GM19372 (cell line): ENCODE measurements around the gene LRRC8B.

Source experiments
- ATAC-seq: cut with Tn5 transposase; IDR thresholded peaks from one replicate; pipeline ENCODE4 v1.9.1; 2021; ENCODE audit warnings: mild to moderate bottlenecking, low read depth, moderate library complexity; ENCODE audit not compliant: unreplicated experiment

LRRC8B gene

GRCh38 chr1:89605692-89606091 lies 81.1 kb downstream of the LRRC8B start:
- no peak for ATAC-seq

GRCh38 chr1:89606227-89606980 lies 81.8 kb downstream of the LRRC8B start:
- ATAC-seq = no peak

- no peak for ATAC-seq
Measured at GRCh38 chr1:89607156-89607555, 82.5 kb downstream of the LRRC8B start.

GRCh38 chr1:89607586-89608318 lies 83.1 kb downstream of the LRRC8B start:
- no peak for ATAC-seq

- ATAC-seq = no peak
Measured at GRCh38 chr1:89608319-89608983, 83.8 kb downstream of the LRRC8B start.

- ATAC-seq = no peak
Measured at GRCh38 chr1:89608984-89609725, 84.5 kb downstream of the LRRC8B start.

GRCh38 chr1:89609781-89610456 lies 85.3 kb downstream of the LRRC8B start:
- no peak for ATAC-seq

- no peak for ATAC-seq
Measured at GRCh38 chr1:89610457-89611011, 85.9 kb downstream of the LRRC8B start.

GRCh38 chr1:89611721-89612120 lies 87.1 kb downstream of the LRRC8B start:
- peak; percentile 92 for ATAC-seq

GRCh38 chr1:89613928-89614327 lies 89.3 kb downstream of the LRRC8B start:
- no peak for ATAC-seq

- no peak for ATAC-seq
Measured at GRCh38 chr1:89615676-89616598, 91.3 kb downstream of the LRRC8B start.

GRCh38 chr1:89616844-89617627 lies 92.4 kb downstream of the LRRC8B start:
- no peak for ATAC-seq

GRCh38 chr1:89620664-89621063 lies 96.0 kb downstream of the LRRC8B start:
- no peak for ATAC-seq

GRCh38 chr1:89622895-89623294 lies 98.3 kb downstream of the LRRC8B start:
- ATAC-seq = no peak

GRCh38 chr1:89624314-89624713 lies 99.7 kb downstream of the LRRC8B start:
- no peak for ATAC-seq

GRCh38 chr1:89624715-89625323 lies 100.2 kb downstream of the LRRC8B start:
- no peak for ATAC-seq

GRCh38 chr1:89627596-89627962 lies 103.0 kb downstream of the LRRC8B start:
- ATAC-seq = no peak

- no peak for ATAC-seq
Measured at GRCh38 chr1:89629146-89629545, 104.5 kb downstream of the LRRC8B start.
